HepG2 (cell line): ENCODE measurements around the gene RAG2. TPM values are rescaled to one million over a fixed set of nuclear protein-coding genes. Genes with fewer than 3 reads are reported as not detected.

ENCODE experiments used
- ATAC-seq: fragments of 200-7000 bp; cut with Tn5 transposase; 3 replicates; pipeline ENCODE4 v1.9.1; 2020; ENCODE audit warnings: mild to moderate bottlenecking, moderate library complexity
- BruUV-seq: library from RNA; stranded (reverse); fragments of 400-500 nt; replicated peaks from 2 replicates; lab custom pipeline; 2021; lab: Mats Ljungman, UMichigan
- CTCF ChIA-PET: fragments of 300-600 bp; formaldehyde crosslinking; extraction: SDS; loops from one replicate; lab custom pipeline; 2021; ENCODE audit warnings: low total read pairs, inconsistent platforms, low intra/inter-chr PET ratio; lab: Yijun Ruan, JAX
- POLR2A ChIA-PET: fragments of 350-600 bp; sonication (Branson Sonifier 250); formaldehyde crosslinking; loops from one replicate; lab custom pipeline; 2020; ENCODE audit warnings: antibody characterized with exemption, inconsistent platforms; lab: Yijun Ruan, JAX
- DNase-seq: peaks from one replicate; pipeline ENCODE4 v3.0.0-alpha.2; 2015; ENCODE audit warnings: low spot score
- FAIRE-seq: peaks from 3 replicates; lab custom pipeline; 2011; peaks lifted over from hg19 to GRCh38; lab: Jason Lieb, UNC
- H2AFZ ChIP-seq: one replicate; pipeline ENCODE4 v1.6.1; 2011; ENCODE audit warnings: low read length, inconsistent platforms
- H3K27ac ChIP-seq: fragments of 300-600 bp; 3 replicates; pipeline ENCODE4 v1.8.0; 2011; ENCODE audit warnings: mixed run types, mild to moderate bottlenecking, mixed read lengths, low read length, inconsistent platforms; ENCODE audit not compliant: insufficient read depth; ENCODE audit errors: extremely low read length
- H3K27me3 ChIP-seq, 2 experiments: fragments of 200-600 bp in 1 of 2; 2 replicates in 1 of 2; 3 replicates in 1 of 2; pipeline versions ENCODE4 v1.6.0 to v1.8.0; 2011; ENCODE audit warnings: low read length in 2 of 2, mild to moderate bottlenecking in 2 of 2, moderate library complexity in 2 of 2, inconsistent platforms in 1 of 2; ENCODE audit not compliant: insufficient read depth in 2 of 2, control insufficient read depth in 1 of 2
- H3K36me3 ChIP-seq, 2 experiments: fragments of 200-600 bp in 1 of 2; replicated peaks in 1 of 2; 2 replicates in 1 of 2; 3 replicates in 1 of 2; pipeline versions ENCODE4 v1.5.1 to v1.8.0; 2011; ENCODE audit warnings: low read length in 2 of 2, inconsistent platforms in 1 of 2; ENCODE audit not compliant: insufficient read depth in 2 of 2, control insufficient read depth in 1 of 2
- H3K4me1 ChIP-seq: 2 replicates; pipeline ENCODE4 v1.5.1; 2012; ENCODE audit warnings: low read length, inconsistent platforms; ENCODE audit not compliant: insufficient read depth
- H3K4me2 ChIP-seq: 2 replicates; pipeline ENCODE4 v1.6.0; 2011; ENCODE audit warnings: low read depth, low read length, inconsistent platforms
- H3K4me3 ChIP-seq, 3 experiments: fragments of 200-600 bp in 1 of 3; sonication (generic), shearing (Covaris generic) in 1 of 3; replicated peaks in 1 of 3; 2 replicates each; pipeline ENCODE4 v1.5.1; 2011 to 2016; ENCODE audit warnings: low read length in 3 of 3, inconsistent platforms in 2 of 3, low read depth in 2 of 3, mild to moderate bottlenecking in 2 of 3, control low read depth in 1 of 3, mixed read lengths in 1 of 3; ENCODE audit not compliant: insufficient read depth in 1 of 3
- H3K79me2 ChIP-seq: one replicate; pipeline ENCODE4 v1.6.1; 2011; ENCODE audit warnings: low read length, inconsistent platforms; ENCODE audit not compliant: insufficient read depth
- H3K9ac ChIP-seq: 2 replicates; pipeline ENCODE4 v1.6.0; 2011; ENCODE audit warnings: mild to moderate bottlenecking, low read depth, low read length, inconsistent platforms; ENCODE audit not compliant: insufficient read depth
- H3K9me3 ChIP-seq: 2 replicates; pipeline ENCODE4 v1.5.1; 2012; ENCODE audit warnings: mild to moderate bottlenecking, low read length
- H4K20me1 ChIP-seq: 2 replicates; pipeline ENCODE4 v1.6.0; 2011; ENCODE audit warnings: inconsistent platforms, mild to moderate bottlenecking, low read length, moderate library complexity; ENCODE audit not compliant: insufficient read depth
- ATF6 ChIP-seq: sonication (generic); formaldehyde crosslinking; conservative IDR thresholded peaks from 2 replicates; pipeline ENCODE4 v1.4.0; 2020; ENCODE audit warnings: missing genetic modification reagents
- ATF7-NPFF ChIP-seq: sonication (generic); formaldehyde crosslinking; IDR thresholded peaks from 2 replicates; pipeline ENCODE4 v1.8.1; 2023; ENCODE audit warnings: mild to moderate bottlenecking, low read depth, missing genetic modification reagents, moderate library complexity
- IKZF4 ChIP-seq: sonication (generic); formaldehyde crosslinking; IDR thresholded peaks from 2 replicates; pipeline ENCODE4 v1.5.1; 2020; ENCODE audit warnings: borderline replicate concordance, mild to moderate bottlenecking, low read depth, missing genetic modification reagents; ENCODE audit errors: not compliant biosample characterization
- NR2F1 ChIP-seq, 2 experiments: fragments of 450-650 bp in 1 of 2; formaldehyde crosslinking in 1 of 2; IDR thresholded peaks; 2 replicates each; pipeline versions ENCODE4 v1.5.0 to v1.6.1; 2016 to 2020; ENCODE audit warnings: mild to moderate bottlenecking in 1 of 2, missing compliant biosample characterization in 1 of 2, missing genetic modification reagents in 1 of 2, moderate library complexity in 1 of 2
- RFX1 ChIP-seq: fragments of 450-650 bp; IDR thresholded peaks from 2 replicates; pipeline ENCODE4 v1.6.1; 2017
- TCF7L2 ChIP-seq: IDR thresholded peaks from 2 replicates; pipeline ENCODE4 v1.6.1; 2011; ENCODE audit warnings: mild to moderate bottlenecking, low read depth, low read length, moderate library complexity
- ZBTB39 ChIP-seq: sonication (generic); formaldehyde crosslinking; IDR thresholded peaks from 2 replicates; pipeline ENCODE4 v1.5.0; 2020; ENCODE audit warnings: missing genetic modification reagents
- ZFAT ChIP-seq: sonication (generic); formaldehyde crosslinking; conservative IDR thresholded peaks from 2 replicates; pipeline ENCODE4 v1.8.1; 2023; ENCODE audit warnings: missing genetic modification reagents, inconsistent platforms
- ZFP36L2 ChIP-seq: sonication (generic); formaldehyde crosslinking; IDR thresholded peaks from 2 replicates; pipeline ENCODE4 v1.4.0; 2020; ENCODE audit warnings: missing genetic modification reagents
- ZKSCAN1 ChIP-seq: fragments of 150-350 bp; IDR thresholded peaks from 2 replicates; pipeline ENCODE4 v1.6.1; 2014; ENCODE audit warnings: low read length
- ZNF235 ChIP-seq: sonication (generic); formaldehyde crosslinking; IDR thresholded peaks from 2 replicates; pipeline ENCODE4 v1.8.1; 2023; ENCODE audit warnings: mild to moderate bottlenecking, missing genetic modification reagents, borderline replicate concordance
- ZNF317 ChIP-seq: sonication (generic); formaldehyde crosslinking; IDR thresholded peaks from 2 replicates; pipeline ENCODE4 v1.5.0; 2020; ENCODE audit warnings: mild to moderate bottlenecking, missing genetic modification reagents
- ZNF563 ChIP-seq: sonication (generic); formaldehyde crosslinking; IDR thresholded peaks from 2 replicates; pipeline ENCODE4 v1.8.0; 2022; ENCODE audit warnings: mild to moderate bottlenecking, moderate library complexity, missing genetic modification reagents
- ZNF629 ChIP-seq: sonication (generic); formaldehyde crosslinking; conservative IDR thresholded peaks from 2 replicates; pipeline ENCODE4 v1.5.0; 2020; ENCODE audit warnings: missing genetic modification reagents
- ZNF7 ChIP-seq: IDR thresholded peaks from 2 replicates; pipeline ENCODE4 v1.6.1; 2016; ENCODE audit warnings: missing biosample characterization, missing genetic modification reagents
- WGBS: methylation state at CpG from one replicate; pipeline ENCODE4 v1.1.6; 2017; ENCODE audit warnings: low lambda C conversion rate; 5-methylcytosine and 5-hydroxymethylcytosine counted together
- in situ Hi-C: cut with HindIII; loops from 2 replicates; pipeline ENCODE4 v1.10.0; 2017; ENCODE audit warnings: low pct_unique_long_range_greater_than_20kb; ENCODE audit not compliant: extremely low pct_ligation_motif_present
- intact Hi-C: fragments of 100-400 bp; cut with micrococcal nuclease; formaldehyde crosslinking; loops from one replicate; pipeline ENCODE4 v1.10.0; 2022; ENCODE audit not compliant: unreplicated experiment
- polyA plus RNA-seq, 8 experiments: library from polyadenylated mRNA; depleted of rRNA in 3 of 8; stranded (reverse) in 7 of 8; unstranded in 1 of 8; fragments of >200 nt; fragmentation: Illumina TruSeq in 4 of 8; extraction: Trizol in 4 of 8; gene quantifications; 2 replicates each; pipeline versions ENCODE4 v1.2.1 to v1.2.3, GENCODE V29; 2011 to 2016; ENCODE audit warnings: low read depth in 4 of 8, missing spikeins in 1 of 8, mixed read lengths in 1 of 8; ENCODE audit not compliant: insufficient read depth in 1 of 8
- total RNA-seq, 5 experiments: library from RNA; depleted of rRNA; stranded (reverse); fragments of >200 nt; fragmentation: Illumina TruSeq; extraction: Trizol; gene quantifications; 2 replicates each; pipeline ENCODE4 v1.2.3, GENCODE V29; 2016; ENCODE audit warnings: low read depth in 1 of 5
- TF ChIP-seq, protein P1 (sequence below): sonication (generic); formaldehyde crosslinking; IDR thresholded peaks from 2 replicates; pipeline ENCODE4 v1.4.0; 2020; ENCODE audit warnings: missing genetic modification reagents
- TF ChIP-seq, protein P2 (sequence below): sonication (generic); formaldehyde crosslinking; IDR thresholded peaks from 2 replicates; pipeline ENCODE4 v1.9.0; 2022; ENCODE audit warnings: missing genetic modification reagents, mild to moderate bottlenecking, borderline replicate concordance

The RAG2 gene
- total and polyA plus RNA-seq, 2 of the 13 experiments (the other 11 are each of a cell fraction or from before 2014, with no cell fraction given) = not detected

DNA sequence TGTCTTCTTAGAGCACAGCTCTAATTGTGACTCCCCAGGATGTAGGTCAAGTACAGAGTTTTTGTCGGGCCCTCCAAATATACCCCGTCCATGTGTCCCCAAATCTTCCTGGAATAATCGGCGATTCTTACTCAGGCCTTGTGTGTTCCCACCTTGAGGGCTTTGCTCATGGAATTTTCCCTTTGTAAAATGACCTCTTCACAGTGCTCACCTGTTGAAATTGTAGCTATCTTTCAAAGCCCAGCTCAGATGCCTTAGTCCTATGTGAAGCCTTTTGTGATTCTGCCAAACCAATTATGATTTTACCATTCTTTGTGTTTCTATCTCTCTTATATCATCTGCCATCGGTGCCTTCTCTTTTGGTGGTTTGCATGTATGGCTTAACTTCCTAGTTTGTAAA is 30.1 kb upstream of the RAG2 start (continued):
- TF ChIP-seq ZFAT (CRISPR knock-in tag) (no peak), ZNF7 (CRISPR knock-in tag) (no peak), ATF6 (CRISPR knock-in tag) (no peak), ZBTB39 (no peak)

- Histone ChIP-seq H3K79me2 (no peaks in the 10 kb centered on the region), H3K4me2 (no peak overlapping the region), H3K4me3 (no peak overlapping the region), H3K27me3 (no peaks in the 10 kb centered on the region), H3K27ac (no peak overlapping the region), H3K9ac (no peak overlapping the region), H2AFZ (no peak overlapping the region), H3K4me1 (no peaks in the 10 kb centered on the region), H3K9me3 (no peaks in the 10 kb centered on the region), H3K36me3 (no peaks in the 10 kb centered on the region), H4K20me1 (no peaks in the 10 kb centered on the region)
- FAIRE-seq (no peak), DNase-seq (no peak), ATAC-seq (no peak)
- in situ Hi-C loops (no loop called here), intact Hi-C loops (no loop called here)
- ChIA-PET POLR2A (no interaction called here), CTCF (no interaction called here)
- no TSS peak for BruUV-seq
- 50% methylated on average over 2 of the region's 2 CpGs for WGBS
- no peak for TF ChIP-seq ZNF235
- TF ChIP-seq ZNF563 (CRISPR knock-in tag) = no peak
- TF ChIP-seq IKZF4 (CRISPR knock-in tag) = no peak
- no peak for TF ChIP-seq ATF7-NPFF
- no peak for TF ChIP-seq ZNF629
- no peak for TF ChIP-seq RFX1
- TF ChIP-seq ZKSCAN1 = no peak
- TF ChIP-seq, protein P1, sequence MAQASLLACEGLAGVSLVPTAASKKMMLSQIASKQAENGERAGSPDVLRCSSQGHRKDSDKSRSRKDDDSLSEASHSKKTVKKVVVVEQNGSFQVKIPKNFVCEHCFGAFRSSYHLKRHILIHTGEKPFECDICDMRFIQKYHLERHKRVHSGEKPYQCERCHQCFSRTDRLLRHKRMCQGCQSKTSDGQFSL (CRISPR knock-in tag) = no peak
- no peak for TF ChIP-seq ZFP36L2 (CRISPR knock-in tag)
- no peak for TF ChIP-seq TCF7L2
- TF ChIP-seq NR2F1 (CRISPR knock-in tag; IDR thresholded peaks at IDR 0.05) = no peak
- TF ChIP-seq ZNF317 = no peak
- TF ChIP-seq, protein P2, sequence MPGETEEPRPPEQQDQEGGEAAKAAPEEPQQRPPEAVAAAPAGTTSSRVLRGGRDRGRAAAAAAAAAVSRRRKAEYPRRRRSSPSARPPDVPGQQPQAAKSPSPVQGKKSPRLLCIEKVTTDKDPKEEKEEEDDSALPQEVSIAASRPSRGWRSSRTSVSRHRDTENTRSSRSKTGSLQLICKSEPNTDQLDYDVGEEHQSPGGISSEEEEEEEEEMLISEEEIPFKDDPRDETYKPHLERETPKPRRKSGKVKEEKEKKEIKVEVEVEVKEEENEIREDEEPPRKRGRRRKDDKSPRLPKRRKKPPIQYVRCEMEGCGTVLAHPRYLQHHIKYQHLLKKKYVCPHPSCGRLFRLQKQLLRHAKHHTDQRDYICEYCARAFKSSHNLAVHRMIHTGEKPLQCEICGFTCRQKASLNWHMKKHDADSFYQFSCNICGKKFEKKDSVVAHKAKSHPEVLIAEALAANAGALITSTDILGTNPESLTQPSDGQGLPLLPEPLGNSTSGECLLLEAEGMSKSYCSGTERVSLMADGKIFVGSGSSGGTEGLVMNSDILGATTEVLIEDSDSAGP = no peak
Observed at GRCh38 chr11:36627471-36627870, 29.4 kb upstream of the RAG2 start.
